ENCODE results near the gene NPW. TPM values are rescaled to one million over a fixed set of nuclear protein-coding genes. Genes with fewer than 3 reads are reported as not detected.

NPW gene
- total RNA-seq, 4 donors from 2014 or later = not detected

- Histone ChIP-seq H3K9me3 (no peaks in the 10 kb centered on the region), H3K27me3 (no peaks in the 10 kb centered on the region), H3K27ac (no peak overlapping the region), H3K36me3 (peaks cover 0 to 48% of the 10 kb centered on the region in 2 donors), H3K4me3 (no peak overlapping the region), H3K4me1 (peaks cover 13 to 23% of the 10 kb centered on the region in 2 donors)
- TF ChIP-seq POLR2A (IDR thresholded peaks at IDR 0.05) (no peak), CTCF (IDR thresholded peaks at IDR 0.05 in 4 of 5, conservative IDR thresholded peaks at IDR 0.05 in 1 of 5) (no peak)
- no peak for DNase-seq
- in situ Hi-C loops (cut with MboI; ENCODE audit: low sequenced_read_pairs in 4 of 4) = no loop called here
- intact Hi-C loops (cut with DNase I; ENCODE audit: low total_unique reads) = no loop called here
- ATAC-seq = no peak
Observed at GRCh38 chr16:1974157-1975070, 45.2 kb upstream of the NPW start.

GRCh38 chr16:1975432-1976215 lies 44.0 kb upstream of the NPW start:
- Histone ChIP-seq H3K9me3 (no peaks in the 10 kb centered on the region), H3K36me3 (peaks cover 0 to 48% of the 10 kb centered on the region in 2 donors), H3K4me1 (peaks cover 14 to 30% of the 10 kb centered on the region in 2 donors), H3K27ac (no peak overlapping the region), H3K4me3 (no peak overlapping the region), H3K27me3 (no peaks in the 10 kb centered on the region)
- TF ChIP-seq CTCF (IDR thresholded peaks at IDR 0.05 in 4 of 5, conservative IDR thresholded peaks at IDR 0.05 in 1 of 5) = no peak
- no peak for TF ChIP-seq POLR2A (IDR thresholded peaks at IDR 0.05)
- no peak for ATAC-seq
- no peak for DNase-seq
- intact Hi-C loops (cut with DNase I; ENCODE audit: low total_unique reads) (no loop called here), in situ Hi-C loops (cut with MboI; ENCODE audit: low sequenced_read_pairs in 4 of 4) (no loop called here)

- intact Hi-C loops (cut with DNase I; ENCODE audit: low total_unique reads) = no loop called here
Observed at GRCh38 chr16:1976216-1976520, 43.4 kb upstream of the NPW start.

More at GRCh38 chr16:1976216-1976520, 43.4 kb upstream of the NPW start:
- no peaks in the 10 kb centered on the region for H3K9me3 ChIP-seq
- DNase-seq (no peak), ATAC-seq (no peak)
- TF ChIP-seq CTCF (IDR thresholded peaks at IDR 0.05 in 4 of 5, conservative IDR thresholded peaks at IDR 0.05 in 1 of 5) (no peak), POLR2A (IDR thresholded peaks at IDR 0.05) (no peak)
- H3K4me3 ChIP-seq = no peak overlapping the region
- in situ Hi-C loops (cut with MboI; ENCODE audit: low sequenced_read_pairs in 4 of 4) = no loop called here
- peaks cover 10 to 27% of the 10 kb centered on the region in 2 donors for H3K4me1 ChIP-seq
- H3K27ac ChIP-seq = no peak overlapping the region
- peaks cover 0 to 48% of the 10 kb centered on the region in 2 donors for H3K36me3 ChIP-seq
- H3K27me3 ChIP-seq = no peaks in the 10 kb centered on the region

Data from gastrocnemius medialis (tissue), 4 donors.